ENCODE measurements around the gene SHROOM4. TPM values are rescaled to one million over a fixed set of nuclear protein-coding genes. Genes with fewer than 3 reads are reported as not detected.

The SHROOM4 gene
- total RNA-seq, 1 donor from 2014 or later = not detected

GRCh38 chrX:50818986-50819385, 5.0 kb upstream of the SHROOM4 start:
- Mint-ChIP-seq H3K27me3 (ENCODE audit: low read depth) (peaks cover 16% of the 10 kb centered on the region), H3K36me3 (ENCODE audit: low read depth) (no peaks in the 10 kb centered on the region), H3K4me3 (ENCODE audit: low read depth) (no peak overlapping the region), H3K4me1 (ENCODE audit: low read depth) (peaks cover 5% of the 10 kb centered on the region), H3K27ac (no peak overlapping the region), H3K9me3 (no peaks in the 10 kb centered on the region)
- intact Hi-C loops (cut with micrococcal nuclease) = no loop called here
- no peak for DNase-seq (ENCODE audit: low spot score)

DNA sequence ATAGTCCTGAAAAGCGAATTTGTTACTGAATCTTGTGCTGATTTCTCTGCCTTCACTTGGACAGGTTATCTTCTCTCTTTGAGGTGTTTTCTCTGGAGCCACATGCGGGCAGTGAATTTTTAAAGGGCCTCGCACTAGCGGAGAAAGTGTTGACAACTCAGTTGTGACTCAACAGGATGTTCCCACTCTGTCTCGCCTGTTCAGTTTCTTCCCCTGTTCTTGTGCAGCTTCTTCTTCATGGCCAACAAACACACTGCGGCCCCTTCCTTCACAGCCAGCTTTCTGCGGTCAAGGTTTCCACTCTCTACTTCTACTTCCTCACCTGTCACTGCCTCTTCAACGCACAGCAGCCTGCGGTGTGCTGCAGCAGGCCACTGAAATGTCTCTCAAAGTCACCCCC, 1.1 kb upstream of the SHROOM4 start:
- peaks cover 35% of the 10 kb centered on the region for H3K27me3 Mint-ChIP-seq (ENCODE audit: low read depth)
- H3K36me3 Mint-ChIP-seq (ENCODE audit: low read depth) = no peaks in the 10 kb centered on the region
- intact Hi-C loops (cut with micrococcal nuclease) = no loop called here
- no peak overlapping the region for H3K4me3 Mint-ChIP-seq (ENCODE audit: low read depth)
- peaks cover 5% of the 10 kb centered on the region for H3K4me1 Mint-ChIP-seq (ENCODE audit: low read depth)
- no peak overlapping the region for H3K27ac Mint-ChIP-seq
- no peak for DNase-seq (ENCODE audit: low spot score)
- H3K9me3 Mint-ChIP-seq = no peaks in the 10 kb centered on the region

GRCh38 chrX:50814701-50815100, 707 bp upstream of the SHROOM4 start:
- no peaks in the 10 kb centered on the region for H3K36me3 Mint-ChIP-seq (ENCODE audit: low read depth)
- no peak overlapping the region for H3K4me3 Mint-ChIP-seq (ENCODE audit: low read depth)
- peaks cover 35% of the 10 kb centered on the region for H3K27me3 Mint-ChIP-seq (ENCODE audit: low read depth)
- intact Hi-C loops (cut with micrococcal nuclease) = no loop called here
- DNase-seq (ENCODE audit: low spot score) = no peak
- H3K27ac Mint-ChIP-seq = no peak overlapping the region
- H3K4me1 Mint-ChIP-seq (ENCODE audit: low read depth) = peaks cover 5% of the 10 kb centered on the region
- no peaks in the 10 kb centered on the region for H3K9me3 Mint-ChIP-seq

GRCh38 chrX:50812995-50813842, 775 bp downstream of the SHROOM4 start:
- Mint-ChIP-seq H3K27me3 (ENCODE audit: low read depth) (peaks cover 35% of the 10 kb centered on the region), H3K36me3 (ENCODE audit: low read depth) (no peaks in the 10 kb centered on the region), H3K27ac (no peak overlapping the region), H3K4me3 (ENCODE audit: low read depth) (no peak overlapping the region), H3K4me1 (ENCODE audit: low read depth) (peaks cover 5% of the 10 kb centered on the region), H3K9me3 (no peaks in the 10 kb centered on the region)
- intact Hi-C loops (cut with micrococcal nuclease) = no loop called here
- no peak for DNase-seq (ENCODE audit: low spot score)

- no peaks in the 10 kb centered on the region for H3K4me1 Mint-ChIP-seq (ENCODE audit: low read depth)
- H3K4me3 Mint-ChIP-seq (ENCODE audit: low read depth) = no peak overlapping the region
Observed at GRCh38 chrX:50805276-50805675, 8.7 kb downstream of the SHROOM4 start.

DNA sequence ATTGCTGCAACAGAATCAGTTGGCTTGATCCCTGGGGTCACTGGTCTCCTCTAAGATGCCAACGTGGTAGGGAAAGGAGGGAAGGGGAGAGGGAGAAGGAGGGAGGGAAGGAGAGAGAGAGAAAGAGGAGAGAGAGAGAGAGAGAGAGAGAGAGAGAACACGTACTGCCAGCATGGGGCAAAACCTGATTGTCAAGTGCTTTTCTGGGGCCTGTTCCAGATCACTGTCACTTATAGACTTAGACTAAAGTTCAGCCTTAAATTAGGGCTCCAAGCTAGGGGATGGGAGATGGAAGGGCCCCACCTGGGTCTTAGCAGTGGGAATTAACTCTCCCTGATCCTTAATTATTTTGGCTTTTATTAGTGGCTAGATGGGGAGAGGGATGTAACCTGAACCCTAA, 12.9 kb downstream of the SHROOM4 start:
- no peak for DNase-seq (ENCODE audit: low spot score)
- no peaks in the 10 kb centered on the region for H3K36me3 Mint-ChIP-seq (ENCODE audit: low read depth)
- H3K9me3 Mint-ChIP-seq = no peaks in the 10 kb centered on the region
- intact Hi-C loops (cut with micrococcal nuclease) = no loop called here
- H3K4me3 Mint-ChIP-seq (ENCODE audit: low read depth) = no peak overlapping the region
- H3K27me3 Mint-ChIP-seq (ENCODE audit: low read depth) = no peaks in the 10 kb centered on the region
- H3K27ac Mint-ChIP-seq = no peak overlapping the region
- H3K4me1 Mint-ChIP-seq (ENCODE audit: low read depth) = no peaks in the 10 kb centered on the region

More at GRCh38 chrX:50805276-50805675, 8.7 kb downstream of the SHROOM4 start:
- intact Hi-C loops (cut with micrococcal nuclease) = no loop called here
- H3K9me3 Mint-ChIP-seq = no peaks in the 10 kb centered on the region
- H3K27me3 Mint-ChIP-seq (ENCODE audit: low read depth) = peaks cover 2% of the 10 kb centered on the region
- DNase-seq (ENCODE audit: low spot score) = no peak
- H3K36me3 Mint-ChIP-seq (ENCODE audit: low read depth) = no peaks in the 10 kb centered on the region
- no peak overlapping the region for H3K27ac Mint-ChIP-seq

DNA sequence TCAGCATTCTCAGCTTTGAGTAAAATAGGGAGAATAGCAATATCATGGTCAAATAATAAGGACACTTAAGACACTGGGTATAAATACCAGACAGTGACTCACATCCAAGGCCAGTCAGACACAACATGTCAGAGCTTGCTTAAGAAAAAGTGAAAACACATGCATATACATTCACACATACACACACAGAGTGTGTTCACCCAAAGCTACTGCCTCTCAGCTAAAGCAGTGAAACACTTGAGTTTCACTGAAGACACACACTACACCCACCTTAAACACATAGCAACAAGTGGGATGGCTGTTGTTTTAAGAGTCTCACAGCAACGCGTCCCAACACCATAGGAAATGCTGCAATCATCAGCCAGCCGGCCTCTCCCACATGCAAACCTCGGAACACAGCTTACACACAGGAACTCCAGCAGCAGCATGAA, 14.4 kb downstream of the SHROOM4 start:
- no peak overlapping the region for H3K4me3 Mint-ChIP-seq (ENCODE audit: low read depth)
- no peak for DNase-seq (ENCODE audit: low spot score)
- no peak overlapping the region for H3K27ac Mint-ChIP-seq
- no peaks in the 10 kb centered on the region for H3K27me3 Mint-ChIP-seq (ENCODE audit: low read depth)
- no peaks in the 10 kb centered on the region for H3K9me3 Mint-ChIP-seq
- H3K36me3 Mint-ChIP-seq (ENCODE audit: low read depth) = no peaks in the 10 kb centered on the region
- intact Hi-C loops (cut with micrococcal nuclease) = no loop called here
- no peaks in the 10 kb centered on the region for H3K4me1 Mint-ChIP-seq (ENCODE audit: low read depth)

- intact Hi-C loops (cut with micrococcal nuclease) = no loop called here
- H3K36me3 Mint-ChIP-seq (ENCODE audit: low read depth) = no peaks in the 10 kb centered on the region
- H3K9me3 Mint-ChIP-seq = no peaks in the 10 kb centered on the region
- no peak overlapping the region for H3K27ac Mint-ChIP-seq
- H3K27me3 Mint-ChIP-seq (ENCODE audit: low read depth) = peaks cover under 1% of the 10 kb centered on the region
- H3K4me3 Mint-ChIP-seq (ENCODE audit: low read depth) = no peak overlapping the region
- no peak for DNase-seq (ENCODE audit: low spot score)
- no peaks in the 10 kb centered on the region for H3K4me1 Mint-ChIP-seq (ENCODE audit: low read depth)
Observed at GRCh38 chrX:50798783-50799182, 15.2 kb downstream of the SHROOM4 start.

- H3K4me3 Mint-ChIP-seq (ENCODE audit: low read depth) = no peak overlapping the region
- no peak overlapping the region for H3K27ac Mint-ChIP-seq
- intact Hi-C loops (cut with micrococcal nuclease) = no loop called here
- no peaks in the 10 kb centered on the region for H3K27me3 Mint-ChIP-seq (ENCODE audit: low read depth)
- H3K36me3 Mint-ChIP-seq (ENCODE audit: low read depth) = no peaks in the 10 kb centered on the region
- no peak for DNase-seq (ENCODE audit: low spot score)
- H3K4me1 Mint-ChIP-seq (ENCODE audit: low read depth) = no peaks in the 10 kb centered on the region
- H3K9me3 Mint-ChIP-seq = no peaks in the 10 kb centered on the region
Observed at GRCh38 chrX:50787099-50787498, 26.9 kb downstream of the SHROOM4 start.

DNA sequence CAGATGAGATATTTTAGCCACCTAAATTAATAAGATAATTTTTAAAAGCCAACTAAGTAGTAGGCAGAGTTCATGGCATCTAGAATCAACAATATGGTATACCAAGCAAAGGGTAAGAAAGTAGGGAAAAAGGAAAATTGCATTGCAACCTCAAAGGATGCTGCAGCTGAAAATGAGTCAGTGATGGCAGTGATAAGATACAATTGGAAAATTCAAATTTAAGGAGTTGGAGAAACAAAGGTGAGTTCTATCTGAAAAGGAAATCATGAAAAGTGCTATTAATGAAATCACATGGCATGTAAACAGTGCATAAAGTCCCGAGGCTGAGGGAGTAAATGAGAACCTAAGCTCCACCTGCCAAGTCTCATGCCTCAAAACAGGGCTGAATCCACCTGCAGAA, 33.9 kb downstream of the SHROOM4 start:
- Mint-ChIP-seq H3K4me3 (ENCODE audit: low read depth) (no peak overlapping the region), H3K4me1 (ENCODE audit: low read depth) (no peaks in the 10 kb centered on the region), H3K27me3 (ENCODE audit: low read depth) (no peaks in the 10 kb centered on the region), H3K27ac (no peak overlapping the region), H3K9me3 (no peaks in the 10 kb centered on the region), H3K36me3 (ENCODE audit: low read depth) (no peaks in the 10 kb centered on the region)
- no peak for DNase-seq (ENCODE audit: low spot score)
- intact Hi-C loops (cut with micrococcal nuclease) = no loop called here

DNA sequence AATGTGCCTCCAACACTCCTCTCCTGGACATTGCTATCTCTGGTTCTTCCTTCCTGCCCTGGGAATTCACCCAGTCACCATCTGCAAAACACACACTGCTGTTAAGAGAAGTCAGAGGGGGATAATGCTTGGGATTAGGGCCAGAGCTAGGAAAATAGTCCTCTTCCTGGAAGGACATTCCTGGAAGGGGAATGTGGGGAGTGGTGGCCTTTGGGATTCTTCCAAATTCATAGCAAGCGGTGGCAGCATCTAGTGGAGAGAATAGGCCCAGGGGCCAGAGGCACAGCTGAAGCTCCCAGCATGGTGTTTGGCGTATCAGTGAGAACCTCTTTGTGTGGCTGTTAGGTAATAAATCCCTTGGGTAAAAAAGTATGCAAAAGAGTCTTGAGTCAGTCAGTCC, 34.3 kb downstream of the SHROOM4 start:
- Mint-ChIP-seq H3K27me3 (ENCODE audit: low read depth) (no peaks in the 10 kb centered on the region), H3K4me3 (ENCODE audit: low read depth) (no peak overlapping the region), H3K27ac (no peak overlapping the region), H3K36me3 (ENCODE audit: low read depth) (no peaks in the 10 kb centered on the region), H3K9me3 (no peaks in the 10 kb centered on the region), H3K4me1 (ENCODE audit: low read depth) (no peaks in the 10 kb centered on the region)
- DNase-seq (ENCODE audit: low spot score) = no peak
- intact Hi-C loops (cut with micrococcal nuclease) = no loop called here

DNA sequence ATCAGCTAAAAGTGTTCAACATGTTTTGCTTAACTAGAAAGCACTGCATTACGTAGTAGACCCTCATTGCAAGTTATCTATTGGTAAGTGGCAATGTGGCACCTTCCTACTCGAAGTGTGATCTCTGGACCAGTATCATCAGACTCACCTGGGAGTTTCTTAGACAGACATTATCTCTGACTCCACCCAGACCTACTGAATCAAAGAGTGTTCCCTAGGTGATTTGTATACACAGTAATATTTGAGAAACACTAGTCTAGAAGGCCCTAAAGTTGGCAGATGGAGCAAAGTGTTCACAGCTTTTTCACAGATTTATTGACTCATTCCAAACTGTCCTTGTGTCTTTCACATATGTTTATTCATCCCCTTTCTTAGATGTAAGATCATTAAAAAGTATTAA, 35.7 kb downstream of the SHROOM4 start:
- intact Hi-C loops (cut with micrococcal nuclease) = no loop called here
- H3K27me3 Mint-ChIP-seq (ENCODE audit: low read depth) = no peaks in the 10 kb centered on the region
- no peaks in the 10 kb centered on the region for H3K4me1 Mint-ChIP-seq (ENCODE audit: low read depth)
- DNase-seq (ENCODE audit: low spot score) = no peak
- no peak overlapping the region for H3K27ac Mint-ChIP-seq
- no peaks in the 10 kb centered on the region for H3K9me3 Mint-ChIP-seq
- H3K4me3 Mint-ChIP-seq (ENCODE audit: low read depth) = no peak overlapping the region
- no peaks in the 10 kb centered on the region for H3K36me3 Mint-ChIP-seq (ENCODE audit: low read depth)

DNA sequence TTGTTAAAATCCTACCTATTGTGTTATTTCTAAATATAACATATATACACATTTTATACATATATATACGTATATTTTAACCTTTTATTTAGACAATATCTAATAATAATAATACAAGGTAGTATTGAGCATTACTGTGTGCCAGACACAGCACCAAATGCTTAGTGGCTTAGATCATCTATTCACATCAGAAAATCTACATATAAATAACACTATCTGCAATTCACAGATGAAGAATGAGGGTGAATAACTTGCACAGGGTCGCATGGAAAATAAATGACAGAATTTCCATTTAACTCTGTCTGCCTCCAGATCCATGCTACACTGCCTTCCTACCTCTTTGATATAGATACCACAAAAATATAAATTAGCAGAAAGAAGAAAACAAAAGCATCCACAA, 37.7 kb downstream of the SHROOM4 start:
- no peak for DNase-seq (ENCODE audit: low spot score)
- intact Hi-C loops (cut with micrococcal nuclease) = no loop called here

More for the DNA sequence above, 37.7 kb downstream of the SHROOM4 start:
- Mint-ChIP-seq H3K4me3 (ENCODE audit: low read depth) (no peak overlapping the region), H3K27me3 (ENCODE audit: low read depth) (no peaks in the 10 kb centered on the region), H3K9me3 (no peaks in the 10 kb centered on the region), H3K36me3 (ENCODE audit: low read depth) (no peaks in the 10 kb centered on the region), H3K27ac (no peak overlapping the region), H3K4me1 (ENCODE audit: low read depth) (no peaks in the 10 kb centered on the region)
